GM12872 (cell line): Measurements from ENCODE around the gene USP12.

Experiments used
- TF ChIP-seq, protein P1 (sequence below): IDR thresholded peaks from 3 replicates; pipeline ENCODE4 v1.5.1; 2011; ENCODE audit warnings: low read depth, mild to moderate bottlenecking, low read length, moderate library complexity; ENCODE audit not compliant: insufficient read depth

The USP12 gene

DNA sequence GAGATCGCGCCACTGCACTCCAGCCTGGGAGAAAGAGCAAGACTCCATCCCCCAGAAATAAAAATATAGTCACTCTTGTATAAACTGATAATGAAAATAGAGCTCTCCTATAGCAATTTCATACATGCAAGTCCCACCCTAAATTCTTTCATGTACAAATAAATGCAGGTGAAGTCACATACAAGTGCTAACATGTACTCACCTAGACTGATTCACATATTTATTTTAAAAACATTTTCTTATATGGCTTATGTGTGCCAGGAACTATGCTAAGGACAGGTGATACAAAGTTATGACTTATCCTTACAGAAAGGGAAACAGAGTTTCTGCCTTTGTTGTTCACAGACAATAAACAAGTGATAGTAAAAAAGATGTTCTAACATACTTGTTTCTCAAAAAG, 32.0 kb downstream of the USP12 start:
- TF ChIP-seq, protein P1, sequence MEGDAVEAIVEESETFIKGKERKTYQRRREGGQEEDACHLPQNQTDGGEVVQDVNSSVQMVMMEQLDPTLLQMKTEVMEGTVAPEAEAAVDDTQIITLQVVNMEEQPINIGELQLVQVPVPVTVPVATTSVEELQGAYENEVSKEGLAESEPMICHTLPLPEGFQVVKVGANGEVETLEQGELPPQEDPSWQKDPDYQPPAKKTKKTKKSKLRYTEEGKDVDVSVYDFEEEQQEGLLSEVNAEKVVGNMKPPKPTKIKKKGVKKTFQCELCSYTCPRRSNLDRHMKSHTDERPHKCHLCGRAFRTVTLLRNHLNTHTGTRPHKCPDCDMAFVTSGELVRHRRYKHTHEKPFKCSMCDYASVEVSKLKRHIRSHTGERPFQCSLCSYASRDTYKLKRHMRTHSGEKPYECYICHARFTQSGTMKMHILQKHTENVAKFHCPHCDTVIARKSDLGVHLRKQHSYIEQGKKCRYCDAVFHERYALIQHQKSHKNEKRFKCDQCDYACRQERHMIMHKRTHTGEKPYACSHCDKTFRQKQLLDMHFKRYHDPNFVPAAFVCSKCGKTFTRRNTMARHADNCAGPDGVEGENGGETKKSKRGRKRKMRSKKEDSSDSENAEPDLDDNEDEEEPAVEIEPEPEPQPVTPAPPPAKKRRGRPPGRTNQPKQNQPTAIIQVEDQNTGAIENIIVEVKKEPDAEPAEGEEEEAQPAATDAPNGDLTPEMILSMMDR: no peak

DNA sequence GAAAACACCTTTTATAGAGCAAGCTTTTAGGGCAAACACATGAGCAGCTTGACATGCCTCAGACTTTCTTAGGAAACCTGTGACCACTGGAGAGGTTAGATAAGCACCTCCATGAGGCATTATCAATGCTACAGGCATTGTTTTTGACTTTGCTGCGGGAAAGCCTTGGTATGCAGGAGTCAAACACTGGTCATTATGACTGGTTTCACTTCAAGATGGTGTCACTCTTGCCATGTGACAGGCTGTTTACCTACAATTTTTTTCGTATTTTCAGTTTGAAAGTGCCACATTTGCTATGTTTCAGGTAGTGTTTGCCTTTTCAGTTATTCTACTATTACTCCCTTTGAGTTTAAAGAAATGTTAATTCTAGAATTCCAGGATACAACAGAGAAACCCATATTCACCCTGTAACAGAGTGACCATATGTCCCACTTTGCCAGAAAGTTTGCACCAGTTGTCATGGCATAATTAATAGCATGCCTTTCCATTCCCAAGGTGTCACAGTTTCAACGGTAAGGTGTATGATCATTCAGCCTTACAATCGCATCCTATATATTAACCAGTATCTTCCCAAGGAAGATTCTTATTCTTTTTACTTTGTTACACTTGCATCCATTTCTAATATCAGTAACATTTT, 33.0 kb downstream of the USP12 start:
- TF ChIP-seq, protein P1: no peak

DNA sequence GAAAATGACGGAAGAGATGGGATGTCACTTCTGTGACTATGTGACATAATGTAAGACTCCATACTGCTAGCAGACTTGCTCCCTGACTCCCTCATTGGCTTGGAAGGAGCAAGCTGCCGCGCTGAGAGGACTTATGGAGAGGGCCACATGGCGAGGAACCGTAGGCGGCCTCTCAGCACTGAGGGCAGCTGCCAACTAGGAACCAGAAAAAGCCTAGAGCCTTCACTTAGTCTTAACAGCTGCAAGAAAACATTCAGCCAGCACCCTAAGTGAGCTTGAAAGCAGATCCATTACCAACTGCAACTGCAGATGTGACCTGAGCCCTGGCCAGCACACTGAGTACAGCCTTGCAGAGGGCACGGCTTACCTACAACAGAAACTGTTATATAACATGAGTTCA, 33.9 kb downstream of the USP12 start:
- TF ChIP-seq, protein P1: no peak

DNA sequence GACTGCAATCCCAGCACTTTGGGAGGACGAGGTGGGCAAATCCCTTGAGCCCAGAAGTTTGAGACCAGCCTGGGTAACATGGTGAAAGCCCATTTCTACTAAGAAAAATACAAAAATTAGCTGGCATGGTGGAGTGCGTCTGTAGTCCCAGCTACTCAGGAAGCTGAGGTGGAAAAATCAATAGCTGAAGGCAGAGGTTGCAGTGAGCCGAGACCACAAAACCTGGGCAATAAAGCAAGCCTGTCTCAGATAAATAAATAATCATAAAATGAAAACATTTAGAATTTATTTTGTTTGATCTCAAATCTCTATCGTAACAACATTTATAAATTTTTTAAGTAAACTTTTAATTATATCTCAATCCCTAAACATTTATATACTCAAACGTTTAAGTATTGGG, 36.6 kb downstream of the USP12 start:
- TF ChIP-seq, protein P1: no peak

DNA sequence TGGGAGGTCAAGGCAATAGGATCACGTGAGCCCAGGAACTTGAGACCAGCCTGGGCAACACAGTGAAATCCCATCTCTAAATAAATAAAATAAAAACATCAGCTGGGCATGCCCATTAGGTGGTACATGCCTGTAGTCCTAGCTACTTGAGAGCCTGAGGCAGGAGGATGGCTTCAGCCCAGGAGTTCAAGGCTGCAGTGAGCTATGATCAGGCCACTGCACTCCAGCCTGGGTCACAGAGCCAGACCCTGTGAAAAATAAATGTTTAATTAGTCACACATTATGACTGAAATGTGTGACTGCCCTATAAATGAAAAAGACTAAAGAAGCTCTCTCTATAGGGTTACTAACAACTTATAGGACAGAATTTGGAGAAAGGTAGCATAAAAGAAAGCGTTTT, 37.7 kb downstream of the USP12 start:
- TF ChIP-seq, protein P1: no peak

DNA sequence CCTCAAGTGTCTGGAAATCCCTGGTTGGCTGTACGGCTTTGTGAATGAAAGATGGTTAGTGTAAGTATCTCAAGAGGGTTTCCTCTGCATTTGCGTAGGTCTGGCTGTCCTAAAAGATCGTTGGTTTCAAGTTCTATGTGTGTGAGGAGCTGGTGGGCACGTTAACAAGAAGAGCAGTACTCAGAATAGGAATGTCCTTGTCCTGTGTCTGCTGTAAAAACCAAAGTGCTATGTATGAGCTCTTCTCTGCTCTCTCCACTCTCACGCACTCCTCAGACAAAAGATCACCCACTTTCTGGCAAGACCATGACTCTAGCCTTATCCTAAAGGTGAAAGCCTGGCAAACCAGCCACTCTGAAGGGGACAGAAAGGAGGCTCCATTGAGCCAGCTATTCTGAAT, 39.1 kb downstream of the USP12 start:
- TF ChIP-seq, protein P1: no peak

DNA sequence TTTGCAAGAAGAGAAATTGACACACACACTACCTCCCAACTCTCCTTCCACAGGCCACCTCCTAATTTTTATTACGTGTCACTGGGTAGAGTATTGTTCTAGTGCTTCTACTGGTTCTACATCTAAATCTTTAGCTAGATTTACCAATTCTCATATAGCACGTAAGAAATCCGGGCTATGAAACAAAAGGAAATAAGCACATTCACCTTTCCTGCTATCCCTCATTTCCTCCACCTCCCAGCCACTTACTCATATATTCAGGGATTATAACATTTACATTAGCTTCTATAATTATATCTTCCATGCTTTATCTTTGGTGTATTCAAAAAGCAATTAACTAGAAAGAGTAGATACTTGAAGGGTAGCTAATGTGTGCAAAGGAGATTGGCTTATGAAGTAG, 39.7 kb downstream of the USP12 start:
- TF ChIP-seq, protein P1: no peak
